Endothelial cell (in vitro differentiated cells): ENCODE data around the gene FUCA2. TPM values are rescaled to one million over a fixed set of nuclear protein-coding genes. Genes with fewer than 3 reads are reported as not detected.

Experiments
- DNase-seq: peaks from one replicate; pipeline ENCODE4 v3.0.0; 2021; ENCODE audit warnings: low spot score
- H3K27ac Mint-ChIP-seq: one replicate; pipeline ENCODE4 v1.8.0; 2021; ENCODE audit warnings: mixed read lengths, inconsistent platforms; ENCODE audit not compliant: unreplicated experiment
- H3K27me3 Mint-ChIP-seq: one replicate; pipeline ENCODE4 v1.8.0; 2021; ENCODE audit warnings: mild to moderate bottlenecking, moderate library complexity, mixed read lengths, inconsistent platforms; ENCODE audit not compliant: unreplicated experiment
- H3K36me3 Mint-ChIP-seq: one replicate; pipeline ENCODE4 v1.8.0; 2021; ENCODE audit warnings: mild to moderate bottlenecking, low read depth, mixed read lengths, inconsistent platforms; ENCODE audit not compliant: unreplicated experiment
- H3K4me1 Mint-ChIP-seq: one replicate; pipeline ENCODE4 v1.8.0; 2021; ENCODE audit warnings: mild to moderate bottlenecking, mixed read lengths, inconsistent platforms; ENCODE audit not compliant: unreplicated experiment
- H3K4me3 Mint-ChIP-seq: one replicate; pipeline ENCODE4 v1.8.0; 2021; ENCODE audit warnings: mild to moderate bottlenecking, mixed read lengths, inconsistent platforms; ENCODE audit not compliant: unreplicated experiment
- H3K9me3 Mint-ChIP-seq: one replicate; pipeline ENCODE4 v1.8.0; 2021; ENCODE audit warnings: mixed read lengths, inconsistent platforms; ENCODE audit not compliant: unreplicated experiment
- CTCF ChIP-seq: fragments of 200-600 bp; sonication (generic); IDR thresholded peaks from one replicate; pipeline ENCODE4 v1.5.0; 2021; ENCODE audit warnings: antibody characterized with exemption; ENCODE audit not compliant: unreplicated experiment
- total RNA-seq: library from RNA; stranded (reverse); fragmentation: NEBNext Ultra II Directional; extraction: Animal tissue kit (Norgen Biotek cat#: 25700); gene quantifications from one replicate; pipeline ENCODE4 v1.2.1, GENCODE V29; 2021; ENCODE audit not compliant: unreplicated experiment

The FUCA2 gene
- total RNA-seq, 1 donor from 2014 or later: 31.0 TPM

- no peak for TF ChIP-seq CTCF
- Mint-ChIP-seq H3K4me1 (no peaks in the 10 kb centered on the region), H3K9me3 (no peaks in the 10 kb centered on the region), H3K27ac (no peak overlapping the region), H3K36me3 (peaks cover under 1% of the 10 kb centered on the region), H3K27me3 (no peaks in the 10 kb centered on the region), H3K4me3 (no peak overlapping the region)
- DNase-seq: no peak
These were observed 43.5 kb downstream of the FUCA2 start for GRCh38 chr6:143468026-143468425.

- Mint-ChIP-seq H3K4me1 (no peaks in the 10 kb centered on the region), H3K27ac (no peak overlapping the region), H3K4me3 (no peak overlapping the region), H3K9me3 (no peaks in the 10 kb centered on the region), H3K36me3 (peaks cover 4% of the 10 kb centered on the region), H3K27me3 (peaks cover 1% of the 10 kb centered on the region)
- TF ChIP-seq CTCF: no peak
- no peak for DNase-seq
These were observed 46.0 kb downstream of the FUCA2 start for GRCh38 chr6:143465546-143465945.

GRCh38 chr6:143457563-143458359 is 53.8 kb downstream of the FUCA2 start:
- DNase-seq: no peak
- Mint-ChIP-seq H3K4me1 (no peaks in the 10 kb centered on the region), H3K36me3 (peaks cover 4% of the 10 kb centered on the region), H3K27me3 (peaks cover 1% of the 10 kb centered on the region), H3K9me3 (no peaks in the 10 kb centered on the region), H3K4me3 (no peak overlapping the region), H3K27ac (no peak overlapping the region)
- TF ChIP-seq CTCF: no peak

- Mint-ChIP-seq H3K27ac (peak overlapping the region; percentile 81), H3K36me3 (no peaks in the 10 kb centered on the region), H3K4me1 (peaks cover 8% of the 10 kb centered on the region), H3K4me3 (peak overlapping the region; percentile 97), H3K27me3 (no peaks in the 10 kb centered on the region), H3K9me3 (no peaks in the 10 kb centered on the region)
- TF ChIP-seq CTCF: no peak
- no peak for DNase-seq
These were observed 60.0 kb downstream of the FUCA2 start for GRCh38 chr6:143451531-143451930.
